HCT116 (cell line): Measurements from ENCODE around the gene NRGN. TPM values are rescaled to one million over a fixed set of nuclear protein-coding genes. Genes with fewer than 3 reads are reported as not detected.

Source experiments
- ATAC-seq: fragments of 200-7000 bp; cut with Tn5 transposase; 2 replicates; pipeline ENCODE4 v1.9.1; 2020; ENCODE audit warnings: mild to moderate bottlenecking, moderate library complexity
- BruUV-seq: library from RNA; stranded (reverse); fragments of 400-500 nt; replicated peaks from 2 replicates; lab custom pipeline; 2021; lab: Mats Ljungman, UMichigan
- CTCF ChIA-PET: fragments of 300-600 bp; sonication (Branson Sonifier 250); formaldehyde crosslinking; loops from one replicate; lab custom pipeline; 2021; ENCODE audit warnings: antibody characterized with exemption; lab: Charles Lee
- POLR2A ChIA-PET: fragments of 300-600, 350-600 bp; sonication (Branson Sonifier 250); formaldehyde crosslinking; loops from one replicate; lab custom pipeline; 2021; ENCODE audit warnings: antibody characterized with exemption; lab: Charles Lee
- RAD21 ChIA-PET, 2 experiments: fragments of 300-600 bp; sonication (Branson Sonifier 250); formaldehyde crosslinking; loops; one replicate each; lab custom pipeline; 2023; ENCODE audit warnings: low total read pairs in 2 of 2; ENCODE audit not compliant: uncharacterized antibody in 2 of 2, unreplicated experiment in 2 of 2, low non-redundant PET in 1 of 2; lab: Charles Lee
- DNase-seq: peaks from one replicate; pipeline ENCODE4 v3.0.0-alpha.2; 2010; ENCODE audit warnings: low read depth, low spot score
- H2AFZ ChIP-seq: fragments of 200-600 bp; shearing (Covaris generic), sonication (generic); 2 replicates; pipeline ENCODE4 v1.6.1; 2017; ENCODE audit warnings: low read depth, mixed run types, mixed read lengths, antibody characterized with exemption, low read length; ENCODE audit not compliant: poor library complexity, severe bottlenecking
- H3K27ac ChIP-seq: 2 replicates; pipeline ENCODE4 v1.5.1; 2012; ENCODE audit warnings: low read depth, low read length
- H3K27me3 ChIP-seq: fragments of 200-600 bp; sonication (generic); 2 replicates; pipeline ENCODE4 v1.6.1; 2016; ENCODE audit warnings: mixed run types, low read length, mixed read lengths; ENCODE audit not compliant: insufficient read depth
- H3K36me3 ChIP-seq, 2 experiments: fragments of 200-500 bp in 1 of 2; fragments of 200-600 bp in 1 of 2; sonication (Bioruptor generic) in 1 of 2; sonication (generic) in 1 of 2; 2 replicates each; pipeline versions ENCODE4 v1.5.1 to v1.6.1; 2014 to 2016; ENCODE audit warnings: low read length in 2 of 2, inconsistent platforms in 1 of 2, mixed read lengths in 1 of 2, mixed run types in 1 of 2; ENCODE audit not compliant: insufficient read depth in 2 of 2, control insufficient read depth in 1 of 2
- H3K4me1 ChIP-seq, 2 experiments: fragments of 200-600 bp in 1 of 2; sonication (generic) in 1 of 2; 2 replicates each; pipeline versions ENCODE4 v1.5.1 to v1.6.1; 2012 to 2017; ENCODE audit warnings: low read length in 2 of 2, inconsistent platforms in 1 of 2, mild to moderate bottlenecking in 1 of 2, mixed read lengths in 1 of 2, mixed run types in 1 of 2, moderate library complexity in 1 of 2; ENCODE audit not compliant: insufficient read depth in 2 of 2, control insufficient read depth in 1 of 2
- H3K4me2 ChIP-seq: fragments of 200-600 bp; sonication (generic); 2 replicates; pipeline ENCODE4 v1.6.1; 2017; ENCODE audit warnings: mixed run types, low read length, mixed read lengths
- H3K4me3 ChIP-seq, 2 experiments: fragments of 200-600 bp in 1 of 2; sonication (generic) in 1 of 2; replicated peaks in 1 of 2; 2 replicates each; pipeline ENCODE4 v1.5.1; 2011 to 2016; ENCODE audit warnings: low read length in 2 of 2, control low read depth in 1 of 2, low read depth in 1 of 2, mild to moderate bottlenecking in 1 of 2, mixed read lengths in 1 of 2, mixed run types in 1 of 2
- H3K79me2 ChIP-seq: fragments of 200-600 bp; sonication (generic); 2 replicates; pipeline ENCODE4 v1.6.1; 2017; ENCODE audit warnings: mild to moderate bottlenecking, mixed run types, low read length, moderate library complexity, mixed read lengths; ENCODE audit not compliant: insufficient read depth
- H3K9ac ChIP-seq: fragments of 200-600 bp; sonication (generic); 2 replicates; pipeline ENCODE4 v1.6.1; 2016; ENCODE audit warnings: low read length, mixed read lengths
- H3K9me2 ChIP-seq: fragments of 200-600 bp; sonication (generic), shearing (Covaris generic); 2 replicates; pipeline ENCODE4 v1.6.1; 2017; ENCODE audit warnings: mixed run types, mild to moderate bottlenecking, moderate library complexity; ENCODE audit not compliant: insufficient read depth
- H3K9me3 ChIP-seq, 2 experiments: fragments of 200-500 bp in 1 of 2; fragments of 200-600 bp in 1 of 2; sonication (Bioruptor generic) in 1 of 2; sonication (generic) in 1 of 2; 2 replicates each; pipeline ENCODE4 v1.6.1; 2014 to 2017; ENCODE audit warnings: low read length in 2 of 2, mixed read lengths in 2 of 2, inconsistent platforms in 1 of 2, low read depth in 1 of 2, mild to moderate bottlenecking in 1 of 2, mixed run types in 1 of 2, moderate library complexity in 1 of 2; ENCODE audit not compliant: control insufficient read depth in 1 of 2, insufficient read depth in 1 of 2
- H4K20me1 ChIP-seq: fragments of 200-600 bp; sonication (generic), shearing (Covaris generic); 2 replicates; pipeline ENCODE4 v1.6.1; 2017; ENCODE audit warnings: mixed run types, mild to moderate bottlenecking, moderate library complexity; ENCODE audit not compliant: insufficient read depth
- CBX3 ChIP-seq: IDR thresholded peaks from 2 replicates; pipeline ENCODE4 v1.6.1; 2012; ENCODE audit warnings: low read depth
- CEBPB ChIP-seq: IDR thresholded peaks from 2 replicates; pipeline ENCODE4 v1.6.1; 2012; ENCODE audit warnings: low read depth
- EGR1 ChIP-seq: IDR thresholded peaks from 2 replicates; pipeline ENCODE4 v1.6.1; 2012; ENCODE audit warnings: low read depth
- EZH2 ChIP-seq: fragments of 200-600 bp; sonication (generic); IDR thresholded peaks from 2 replicates; pipeline ENCODE4 v1.6.1; 2017; ENCODE audit warnings: antibody characterized with exemption, mixed run types
- EZH2phosphoT487 ChIP-seq: fragments of 200-600 bp; IDR thresholded peaks from 2 replicates; pipeline ENCODE4 v1.6.1; 2018; ENCODE audit warnings: antibody characterized with exemption, borderline replicate concordance
- FOSL1 ChIP-seq: IDR thresholded peaks from 2 replicates; pipeline ENCODE4 v1.6.1; 2012; ENCODE audit warnings: low read depth
- POLR2A ChIP-seq: IDR thresholded peaks from 2 replicates; pipeline ENCODE4 v1.7.0; 2011; ENCODE audit warnings: borderline replicate concordance; ENCODE audit not compliant: insufficient read depth, insufficient read length; ENCODE audit errors: extremely low read depth
- POLR2AphosphoS5 ChIP-seq: IDR thresholded peaks from 2 replicates; pipeline ENCODE4 v1.6.1; 2011; ENCODE audit warnings: mild to moderate bottlenecking, low read depth, low read length, moderate library complexity
- RAD21 ChIP-seq: IDR thresholded peaks from 2 replicates; pipeline ENCODE4 v1.6.1; 2012; ENCODE audit warnings: low read depth, mild to moderate bottlenecking
- SIN3A ChIP-seq: IDR thresholded peaks from 2 replicates; pipeline ENCODE4 v1.6.1; 2012; ENCODE audit warnings: low read depth
- SP1 ChIP-seq: IDR thresholded peaks from 2 replicates; pipeline ENCODE4 v1.6.1; 2012; ENCODE audit warnings: low read depth
- SRF ChIP-seq: IDR thresholded peaks from 2 replicates; pipeline ENCODE4 v1.6.1; 2012; ENCODE audit warnings: low read depth
- TCF7L2 ChIP-seq: IDR thresholded peaks from 2 replicates; pipeline ENCODE4 v1.7.0; 2011; ENCODE audit warnings: borderline replicate concordance, inconsistent platforms; ENCODE audit not compliant: insufficient read depth, insufficient read length; ENCODE audit errors: extremely low read depth
- ZFX ChIP-seq: fragments of 450-650 bp; IDR thresholded peaks from 2 replicates; pipeline ENCODE4 v1.6.1; 2017
- ZNF274 ChIP-seq: fragments of 200-500 bp; sonication (Bioruptor generic); IDR thresholded peaks from 2 replicates; pipeline ENCODE4 v1.6.1; 2014; ENCODE audit warnings: mild to moderate bottlenecking, low read depth, low read length, inconsistent platforms
- intact Hi-C: fragments of 100-400 bp; cut with micrococcal nuclease; formaldehyde crosslinking; loops from 2 replicates; pipeline ENCODE4 v1.10.0; 2022
- total RNA-seq: library from RNA; stranded (reverse); gene quantifications from one replicate; pipeline ENCODE4 v1.2.1, GENCODE V29; 2021; ENCODE audit not compliant: unreplicated experiment
- TF ChIP-seq, protein P1 (sequence below): IDR thresholded peaks from 2 replicates; pipeline ENCODE4 v1.6.1; 2012; ENCODE audit warnings: low read depth
- TF ChIP-seq, protein P2 (sequence below): IDR thresholded peaks from 2 replicates; pipeline ENCODE4 v1.6.1; 2011; ENCODE audit warnings: mild to moderate bottlenecking, low read length, moderate library complexity; ENCODE audit not compliant: insufficient replicate concordance; ENCODE audit errors: extremely low read depth

NRGN gene
- total RNA-seq, 1 experiment from 2014 or later = 33.3 TPM

DNA sequence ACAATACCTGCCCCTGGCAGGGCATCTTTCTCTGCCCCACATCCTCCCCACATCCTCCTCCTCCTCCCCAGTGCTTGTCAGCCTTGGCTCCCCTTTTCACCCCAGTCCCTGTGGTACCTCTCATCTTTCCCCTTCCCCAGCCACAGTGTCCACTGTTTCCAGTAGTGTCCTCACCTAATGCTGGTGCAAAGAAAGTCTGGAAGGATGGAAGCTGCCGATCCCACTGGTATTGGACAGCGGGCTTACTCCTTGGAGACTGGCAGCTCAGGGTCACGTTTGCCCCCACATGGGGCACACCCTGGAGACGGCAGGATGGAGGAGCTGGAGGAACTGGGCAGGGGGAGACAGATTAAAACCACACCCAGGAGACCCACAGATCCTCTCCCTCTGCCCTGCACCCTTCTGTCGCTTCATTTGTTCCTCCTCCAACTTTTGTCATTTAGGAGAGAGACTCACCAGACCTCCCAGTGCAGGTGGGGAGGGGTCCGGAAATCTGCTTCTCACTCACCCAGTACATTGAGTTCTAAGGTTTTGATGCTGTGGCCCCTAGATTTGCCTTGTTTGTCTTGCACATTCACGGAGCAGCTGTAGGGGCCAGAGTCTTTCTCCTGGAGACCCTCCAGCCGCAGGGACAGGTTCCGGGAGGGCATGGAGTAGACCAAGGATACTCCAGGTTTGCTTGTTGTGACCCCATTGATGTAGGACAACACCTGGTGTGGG is 16.5 kb downstream of the NRGN start (continued):
- TF ChIP-seq, protein P1, sequence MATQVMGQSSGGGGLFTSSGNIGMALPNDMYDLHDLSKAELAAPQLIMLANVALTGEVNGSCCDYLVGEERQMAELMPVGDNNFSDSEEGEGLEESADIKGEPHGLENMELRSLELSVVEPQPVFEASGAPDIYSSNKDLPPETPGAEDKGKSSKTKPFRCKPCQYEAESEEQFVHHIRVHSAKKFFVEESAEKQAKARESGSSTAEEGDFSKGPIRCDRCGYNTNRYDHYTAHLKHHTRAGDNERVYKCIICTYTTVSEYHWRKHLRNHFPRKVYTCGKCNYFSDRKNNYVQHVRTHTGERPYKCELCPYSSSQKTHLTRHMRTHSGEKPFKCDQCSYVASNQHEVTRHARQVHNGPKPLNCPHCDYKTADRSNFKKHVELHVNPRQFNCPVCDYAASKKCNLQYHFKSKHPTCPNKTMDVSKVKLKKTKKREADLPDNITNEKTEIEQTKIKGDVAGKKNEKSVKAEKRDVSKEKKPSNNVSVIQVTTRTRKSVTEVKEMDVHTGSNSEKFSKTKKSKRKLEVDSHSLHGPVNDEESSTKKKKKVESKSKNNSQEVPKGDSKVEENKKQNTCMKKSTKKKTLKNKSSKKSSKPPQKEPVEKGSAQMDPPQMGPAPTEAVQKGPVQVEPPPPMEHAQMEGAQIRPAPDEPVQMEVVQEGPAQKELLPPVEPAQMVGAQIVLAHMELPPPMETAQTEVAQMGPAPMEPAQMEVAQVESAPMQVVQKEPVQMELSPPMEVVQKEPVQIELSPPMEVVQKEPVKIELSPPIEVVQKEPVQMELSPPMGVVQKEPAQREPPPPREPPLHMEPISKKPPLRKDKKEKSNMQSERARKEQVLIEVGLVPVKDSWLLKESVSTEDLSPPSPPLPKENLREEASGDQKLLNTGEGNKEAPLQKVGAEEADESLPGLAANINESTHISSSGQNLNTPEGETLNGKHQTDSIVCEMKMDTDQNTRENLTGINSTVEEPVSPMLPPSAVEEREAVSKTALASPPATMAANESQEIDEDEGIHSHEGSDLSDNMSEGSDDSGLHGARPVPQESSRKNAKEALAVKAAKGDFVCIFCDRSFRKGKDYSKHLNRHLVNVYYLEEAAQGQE = no peak
- TF ChIP-seq SRF (no peak), CEBPB (no peak), EZH2phosphoT487 (no peak), POLR2AphosphoS5 (no peak)

DNA sequence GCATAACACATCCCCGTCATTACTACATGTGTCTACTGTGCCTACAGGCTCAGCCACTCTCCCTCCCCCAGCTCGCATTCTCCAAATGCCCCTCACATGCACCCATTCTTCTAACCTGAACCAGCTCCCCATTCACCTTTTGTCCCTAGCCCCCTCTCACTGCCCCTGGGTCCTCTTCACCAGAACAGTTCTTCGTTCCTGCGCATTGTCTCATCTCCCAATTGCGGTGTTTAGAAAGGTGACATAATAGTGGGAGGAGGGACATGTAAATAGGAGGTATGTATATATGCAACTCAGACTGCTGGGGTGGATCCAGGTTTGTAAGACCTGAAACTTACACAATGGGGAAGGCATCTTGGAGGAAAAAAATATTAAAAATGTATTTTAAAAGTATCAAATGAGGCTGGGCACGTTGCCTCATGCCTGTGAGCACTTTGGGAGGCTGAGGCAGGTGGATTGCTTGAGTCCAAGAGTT is 17.0 kb downstream of the NRGN start:
- POLR2A ChIA-PET = no interaction called here
- no peaks in the 10 kb centered on the region for H3K79me2 ChIP-seq
- ATAC-seq = no peak
- CTCF ChIA-PET = no interaction called here
- no peaks in the 10 kb centered on the region for H3K9me3 ChIP-seq
- no peaks in the 10 kb centered on the region for H3K36me3 ChIP-seq
- no peaks in the 10 kb centered on the region for H4K20me1 ChIP-seq
- no peak overlapping the region for H3K9ac ChIP-seq
- H3K4me2 ChIP-seq = no peak overlapping the region
- RAD21 ChIA-PET = no interaction called here
- intact Hi-C loops = no loop called here
- no peak for DNase-seq
- no peak overlapping the region for H3K27ac ChIP-seq
- H3K9me2 ChIP-seq = no peaks in the 10 kb centered on the region
- H3K27me3 ChIP-seq = no peaks in the 10 kb centered on the region
- no peak overlapping the region for H3K4me3 ChIP-seq
- H3K4me1 ChIP-seq = peaks cover 11 to 22% of the 10 kb centered on the region in 2 experiments
- no peak overlapping the region for H2AFZ ChIP-seq
- no TSS peak for BruUV-seq
- no peak for TF ChIP-seq FOSL1
- no peak for TF ChIP-seq RAD21
- TF ChIP-seq EGR1 = no peak
- TF ChIP-seq, protein P2, sequence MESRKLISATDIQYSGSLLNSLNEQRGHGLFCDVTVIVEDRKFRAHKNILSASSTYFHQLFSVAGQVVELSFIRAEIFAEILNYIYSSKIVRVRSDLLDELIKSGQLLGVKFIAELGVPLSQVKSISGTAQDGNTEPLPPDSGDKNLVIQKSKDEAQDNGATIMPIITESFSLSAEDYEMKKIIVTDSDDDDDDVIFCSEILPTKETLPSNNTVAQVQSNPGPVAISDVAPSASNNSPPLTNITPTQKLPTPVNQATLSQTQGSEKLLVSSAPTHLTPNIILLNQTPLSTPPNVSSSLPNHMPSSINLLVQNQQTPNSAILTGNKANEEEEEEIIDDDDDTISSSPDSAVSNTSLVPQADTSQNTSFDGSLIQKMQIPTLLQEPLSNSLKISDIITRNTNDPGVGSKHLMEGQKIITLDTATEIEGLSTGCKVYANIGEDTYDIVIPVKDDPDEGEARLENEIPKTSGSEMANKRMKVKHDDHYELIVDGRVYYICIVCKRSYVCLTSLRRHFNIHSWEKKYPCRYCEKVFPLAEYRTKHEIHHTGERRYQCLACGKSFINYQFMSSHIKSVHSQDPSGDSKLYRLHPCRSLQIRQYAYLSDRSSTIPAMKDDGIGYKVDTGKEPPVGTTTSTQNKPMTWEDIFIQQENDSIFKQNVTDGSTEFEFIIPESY = no peak
- no peak for TF ChIP-seq SP1
- no peak for TF ChIP-seq SIN3A
- no peak for TF ChIP-seq EZH2
- no peak for TF ChIP-seq TCF7L2
- TF ChIP-seq, protein P1 = no peak
- no peak for TF ChIP-seq SRF
- TF ChIP-seq CBX3 = no peak
- TF ChIP-seq POLR2A = no peak
- no peak for TF ChIP-seq ZNF274
- TF ChIP-seq ZFX = no peak
